Esophagus (tissue), 2 donors: ENCODE results near the gene POMGNT2. TPM values are rescaled to one million over a fixed set of nuclear protein-coding genes. Genes with fewer than 3 reads are reported as not detected.

ENCODE experiments used
- H3K27ac ChIP-seq, 2 donors: one replicate each; pipeline ENCODE4 v1.5.1; 2013; ENCODE audit warnings: low read depth in 2 of 2, mild to moderate bottlenecking in 2 of 2, inconsistent platforms in 1 of 2, low read length in 1 of 2, moderate library complexity in 1 of 2
- H3K27me3 ChIP-seq, 2 donors: one replicate each; pipeline ENCODE4 v1.6.1; 2013; ENCODE audit warnings: low read length in 2 of 2, control low read depth in 1 of 2, mild to moderate bottlenecking in 1 of 2; ENCODE audit not compliant: insufficient read depth in 2 of 2, control insufficient read depth in 1 of 2
- H3K36me3 ChIP-seq, 2 donors: one replicate each; pipeline ENCODE4 v1.6.1; 2013; ENCODE audit warnings: low read length in 1 of 2; ENCODE audit not compliant: control insufficient read depth in 2 of 2, insufficient read depth in 2 of 2
- H3K4me1 ChIP-seq, 2 donors: one replicate each; pipeline ENCODE4 v1.6.1; 2013; ENCODE audit warnings: low read length in 1 of 2; ENCODE audit not compliant: control insufficient read depth in 2 of 2, insufficient read depth in 2 of 2
- H3K4me3 ChIP-seq, 2 donors: one replicate each; pipeline ENCODE4 v1.5.1; 2013; ENCODE audit warnings: low read length in 2 of 2, mild to moderate bottlenecking in 2 of 2, low read depth in 1 of 2, moderate library complexity in 1 of 2
- H3K9me3 ChIP-seq, 2 donors: one replicate each; pipeline ENCODE4 v1.6.1; 2013; ENCODE audit warnings: mild to moderate bottlenecking in 2 of 2, low read depth in 1 of 2, low read length in 1 of 2, moderate library complexity in 1 of 2; ENCODE audit not compliant: control insufficient read depth in 2 of 2, insufficient read depth in 1 of 2
- WGBS, 2 donors: extraction: QIAGEN DNeasy Blood & Tissue Kit; methylation state at CpG; one replicate each; pipeline ENCODE4 v1.1.7; 2013; 5-methylcytosine and 5-hydroxymethylcytosine counted together
- polyA plus RNA-seq, 2 donors: library from polyadenylated mRNA; stranded (reverse); fragments of 200-250 nt; gene quantifications; one replicate each; pipeline ENCODE4 v1.2.3, GENCODE V29; 2013
- donor health status: healthy with polysubstance abuse.
- donor health status: Bipolar disorder and iron deficiency.

The POMGNT2 gene
- 1 to 10 TPM; 2.0 to 7.2 TPM for polyA plus RNA-seq

- WGBS, 2 donors = 1% methylated on average over 71 of the region's 71 CpGs
- H3K27ac ChIP-seq = peak within 1 kb of the TSS; percentile 14 to 42
- H3K27me3 ChIP-seq = no peaks in the 10 kb centered on the region
- peak within 1 kb of the TSS; percentile 67 to 89 for H3K4me3 ChIP-seq
- peaks cover 4% of the 10 kb centered on the region in 2 donors for H3K4me1 ChIP-seq
- H3K36me3 ChIP-seq = no peaks in the 10 kb centered on the region
- no peaks in the 10 kb centered on the region for H3K9me3 ChIP-seq
Measured at GRCh38 chr3:43105596-43106292, at the start of gene POMGNT2. POMGNT2 (minus strand) TSS chr3:43106079; CDS start chr3:43081431, 24,648 bp downstream.

GRCh38 chr3:43154980-43155379 is 49.1 kb upstream of the POMGNT2 start:
- H3K36me3 ChIP-seq = no peaks in the 10 kb centered on the region
- H3K27me3 ChIP-seq = no peaks in the 10 kb centered on the region
- 72 to 77% methylated on average over 5 of the region's 5 CpGs for WGBS, 2 donors
- H3K27ac ChIP-seq = no peak overlapping the region
- peaks cover 0 to 2% of the 10 kb centered on the region in 2 donors for H3K9me3 ChIP-seq
- no peak overlapping the region for H3K4me3 ChIP-seq
- peaks cover 0 to 3% of the 10 kb centered on the region in 2 donors for H3K4me1 ChIP-seq

- Histone ChIP-seq H3K4me3 (no peak overlapping the region), H3K9me3 (peaks cover 0 to 2% of the 10 kb centered on the region in 2 donors), H3K27me3 (no peaks in the 10 kb centered on the region), H3K27ac (peak overlapping the region in 1 of 2 donors; percentile 40), H3K4me1 (peaks cover 0 to 3% of the 10 kb centered on the region in 2 donors), H3K36me3 (no peaks in the 10 kb centered on the region)
- 33 to 51% methylated on average over 19 of the region's 19 CpGs for WGBS, 2 donors
Measured at GRCh38 chr3:43153216-43154083, 47.6 kb upstream of the POMGNT2 start.

- Histone ChIP-seq H3K4me3 (no peak overlapping the region), H3K4me1 (peaks cover 0 to 3% of the 10 kb centered on the region in 2 donors), H3K36me3 (no peaks in the 10 kb centered on the region), H3K9me3 (peaks cover 0 to 2% of the 10 kb centered on the region in 2 donors), H3K27me3 (no peaks in the 10 kb centered on the region), H3K27ac (no peak overlapping the region)
- WGBS, 2 donors = 22 to 34% methylated on average over 5 of the region's 5 CpGs
Measured at GRCh38 chr3:43152649-43153048, 46.8 kb upstream of the POMGNT2 start.

GRCh38 chr3:43148033-43148432 is 42.2 kb upstream of the POMGNT2 start:
- Histone ChIP-seq H3K27ac (no peak overlapping the region), H3K4me3 (no peak overlapping the region), H3K9me3 (peaks cover 0 to 2% of the 10 kb centered on the region in 2 donors), H3K4me1 (no peaks in the 10 kb centered on the region), H3K27me3 (no peaks in the 10 kb centered on the region), H3K36me3 (no peaks in the 10 kb centered on the region)

GRCh38 chr3:43146599-43146998 is 40.7 kb upstream of the POMGNT2 start:
- Histone ChIP-seq H3K27ac (no peak overlapping the region), H3K4me3 (no peak overlapping the region), H3K27me3 (no peaks in the 10 kb centered on the region), H3K9me3 (peaks cover 0 to 2% of the 10 kb centered on the region in 2 donors), H3K4me1 (no peaks in the 10 kb centered on the region), H3K36me3 (no peaks in the 10 kb centered on the region)
- 92 to 95% methylated on average over 1 of the region's 1 CpG for WGBS, 2 donors

GRCh38 chr3:43144761-43145490 is 39.0 kb upstream of the POMGNT2 start:
- Histone ChIP-seq H3K27me3 (no peaks in the 10 kb centered on the region), H3K36me3 (no peaks in the 10 kb centered on the region), H3K9me3 (no peaks in the 10 kb centered on the region), H3K4me1 (no peaks in the 10 kb centered on the region), H3K27ac (no peak overlapping the region), H3K4me3 (no peak overlapping the region)
- 48 to 58% methylated on average over 7 of the region's 7 CpGs for WGBS, 2 donors

GRCh38 chr3:43142472-43142871 is 36.6 kb upstream of the POMGNT2 start:
- no peak overlapping the region for H3K27ac ChIP-seq
- H3K36me3 ChIP-seq = no peaks in the 10 kb centered on the region
- no peaks in the 10 kb centered on the region for H3K9me3 ChIP-seq
- no peak overlapping the region for H3K4me3 ChIP-seq
- H3K27me3 ChIP-seq = no peaks in the 10 kb centered on the region
- no peaks in the 10 kb centered on the region for H3K4me1 ChIP-seq
- WGBS, 2 donors = 32 to 33% methylated on average over 3 of the region's 3 CpGs

- no peaks in the 10 kb centered on the region for H3K36me3 ChIP-seq
- WGBS, 2 donors = 80 to 88% methylated on average over 4 of the region's 4 CpGs
- no peaks in the 10 kb centered on the region for H3K9me3 ChIP-seq
- H3K4me3 ChIP-seq = no peak overlapping the region
- no peaks in the 10 kb centered on the region for H3K27me3 ChIP-seq
- no peaks in the 10 kb centered on the region for H3K4me1 ChIP-seq
- no peak overlapping the region for H3K27ac ChIP-seq
Measured at GRCh38 chr3:43138488-43139231, 32.8 kb upstream of the POMGNT2 start.
